GM12801 (cell line): ENCODE measurements around the gene TM4SF20.

Experiments used
- TF ChIP-seq, protein P1 (sequence below): IDR thresholded peaks from one replicate; pipeline ENCODE4 v1.5.1; 2011; ENCODE audit warnings: control low read depth; ENCODE audit not compliant: insufficient read length; ENCODE audit errors: extremely low read depth

Gene TM4SF20

DNA sequence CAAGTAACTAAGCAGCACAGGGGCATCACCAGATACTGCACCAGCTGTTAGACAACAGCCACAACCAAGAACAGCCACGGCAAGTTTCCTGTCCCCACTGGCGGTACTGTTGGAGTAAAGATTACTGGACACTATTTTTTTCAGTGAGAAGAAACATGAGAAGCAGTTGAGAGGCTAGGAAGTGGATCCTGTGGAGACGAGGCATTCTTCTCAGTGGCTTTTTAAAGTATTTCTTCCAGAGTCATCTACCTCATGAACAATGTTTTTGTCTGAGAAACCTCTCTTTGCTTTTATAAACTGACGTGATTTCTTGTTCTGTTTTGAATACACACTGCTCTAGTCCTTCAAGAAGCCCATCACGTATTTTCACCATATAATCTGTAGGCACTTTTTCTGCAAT is 18.8 kb downstream of the TM4SF20 start:
- TF ChIP-seq, protein P1, sequence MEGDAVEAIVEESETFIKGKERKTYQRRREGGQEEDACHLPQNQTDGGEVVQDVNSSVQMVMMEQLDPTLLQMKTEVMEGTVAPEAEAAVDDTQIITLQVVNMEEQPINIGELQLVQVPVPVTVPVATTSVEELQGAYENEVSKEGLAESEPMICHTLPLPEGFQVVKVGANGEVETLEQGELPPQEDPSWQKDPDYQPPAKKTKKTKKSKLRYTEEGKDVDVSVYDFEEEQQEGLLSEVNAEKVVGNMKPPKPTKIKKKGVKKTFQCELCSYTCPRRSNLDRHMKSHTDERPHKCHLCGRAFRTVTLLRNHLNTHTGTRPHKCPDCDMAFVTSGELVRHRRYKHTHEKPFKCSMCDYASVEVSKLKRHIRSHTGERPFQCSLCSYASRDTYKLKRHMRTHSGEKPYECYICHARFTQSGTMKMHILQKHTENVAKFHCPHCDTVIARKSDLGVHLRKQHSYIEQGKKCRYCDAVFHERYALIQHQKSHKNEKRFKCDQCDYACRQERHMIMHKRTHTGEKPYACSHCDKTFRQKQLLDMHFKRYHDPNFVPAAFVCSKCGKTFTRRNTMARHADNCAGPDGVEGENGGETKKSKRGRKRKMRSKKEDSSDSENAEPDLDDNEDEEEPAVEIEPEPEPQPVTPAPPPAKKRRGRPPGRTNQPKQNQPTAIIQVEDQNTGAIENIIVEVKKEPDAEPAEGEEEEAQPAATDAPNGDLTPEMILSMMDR = no peak

DNA sequence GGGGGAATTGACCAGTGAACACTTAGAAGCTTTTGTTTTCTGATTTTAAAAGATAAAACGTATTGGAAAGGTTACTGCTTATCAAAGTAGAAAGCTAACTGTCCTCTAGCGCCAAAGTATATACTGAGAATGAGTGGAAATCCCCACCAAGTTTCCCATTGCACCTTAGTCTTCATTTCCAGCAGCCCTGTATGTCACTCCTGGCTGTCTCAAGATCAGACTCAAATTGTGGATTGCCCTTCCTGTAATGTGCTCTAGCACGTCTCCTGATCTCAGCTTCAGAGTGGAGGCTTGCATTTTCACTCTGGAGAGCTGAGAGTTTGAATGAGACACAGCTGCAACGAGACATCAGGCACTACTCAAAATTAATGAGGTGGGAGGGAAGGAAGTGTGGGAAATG is 27.5 kb downstream of the TM4SF20 start:
- TF ChIP-seq, protein P1 = no peak

DNA sequence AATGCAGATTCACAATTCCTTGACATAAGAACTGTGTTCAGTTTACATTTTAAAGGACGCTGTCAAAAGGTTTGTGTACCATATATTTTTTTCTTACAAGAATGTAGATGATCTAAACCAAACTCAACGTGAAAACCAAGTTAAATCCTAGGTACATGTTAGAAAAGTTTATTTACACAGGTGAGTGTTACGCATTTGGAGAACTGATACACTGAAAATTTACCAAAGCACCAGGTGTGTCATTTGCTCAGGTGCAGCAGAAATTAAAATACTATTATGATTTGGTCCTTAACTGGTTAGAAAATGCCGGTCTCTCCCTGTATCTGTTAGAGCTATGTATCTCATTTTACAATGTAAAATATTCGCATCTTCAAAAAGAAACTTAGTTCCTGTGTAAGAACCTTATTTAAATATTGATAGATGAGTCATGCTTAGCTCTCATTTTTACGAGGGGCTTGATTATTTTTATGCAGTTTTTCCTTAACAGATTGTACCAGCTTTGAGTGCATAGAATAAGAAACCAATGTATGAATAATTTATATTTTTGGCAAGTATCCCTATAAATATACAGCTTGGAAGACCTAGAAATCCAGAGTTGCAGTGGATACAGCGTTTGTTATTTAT is 29.0 kb downstream of the TM4SF20 start:
- TF ChIP-seq, protein P1 = no peak

DNA sequence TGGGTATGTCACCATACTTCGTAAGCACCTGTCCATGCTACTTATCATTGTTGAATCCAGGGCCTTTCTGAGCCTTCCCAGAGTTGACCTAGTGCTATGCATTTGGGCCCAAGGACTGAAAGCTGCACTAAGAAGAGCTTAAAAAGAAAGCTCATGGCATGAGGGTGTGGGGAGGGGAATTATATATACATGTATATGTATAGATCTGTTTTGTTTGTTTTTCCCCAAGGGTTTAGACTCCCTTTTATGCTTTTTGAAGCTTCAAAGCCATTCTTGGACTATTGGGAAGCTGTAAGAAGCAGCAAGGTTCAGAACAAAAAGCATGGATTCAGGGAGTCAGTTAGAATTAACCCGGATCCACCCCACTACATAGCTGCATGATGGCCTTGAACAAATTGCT is 30.8 kb downstream of the TM4SF20 start:
- TF ChIP-seq, protein P1 = no peak

DNA sequence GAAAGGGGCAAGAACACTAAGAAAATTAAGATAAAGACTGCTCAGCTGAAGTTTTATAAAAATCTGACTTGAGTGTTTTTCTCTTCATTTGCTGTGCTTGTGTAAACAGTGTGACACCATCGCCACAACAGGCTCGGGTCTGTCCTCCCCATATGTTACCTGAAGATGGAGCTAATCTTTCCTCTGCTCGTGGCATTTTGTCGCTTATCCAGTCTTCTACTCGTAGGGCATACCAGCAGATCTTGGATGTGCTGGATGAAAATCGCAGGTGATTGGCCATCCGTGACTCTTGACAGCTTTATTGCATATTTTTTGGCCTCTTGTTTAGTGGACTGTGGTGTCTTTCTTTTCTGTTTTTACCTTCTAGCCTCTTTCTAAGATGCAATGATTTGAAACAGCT is 32.0 kb downstream of the TM4SF20 start:
- TF ChIP-seq, protein P1 = no peak

DNA sequence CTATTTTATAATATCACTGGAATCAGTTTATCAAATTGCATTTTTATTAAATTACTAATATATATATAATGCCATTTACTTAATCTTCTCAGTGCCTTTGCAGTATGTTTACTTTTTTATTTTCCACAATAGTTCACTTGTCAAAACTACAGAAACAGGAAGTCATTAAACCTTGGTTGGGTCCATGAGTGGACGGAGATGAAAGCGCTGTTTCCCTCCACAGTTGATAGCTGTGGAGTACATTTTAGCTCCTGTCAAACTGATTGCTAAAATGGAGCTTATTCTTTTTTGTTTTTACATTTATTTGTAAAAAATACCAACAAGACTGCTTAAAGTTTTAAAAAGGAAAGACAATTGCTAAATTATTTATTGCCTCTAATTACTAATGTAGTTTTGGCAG is 34.9 kb downstream of the TM4SF20 start:
- TF ChIP-seq, protein P1 = no peak

DNA sequence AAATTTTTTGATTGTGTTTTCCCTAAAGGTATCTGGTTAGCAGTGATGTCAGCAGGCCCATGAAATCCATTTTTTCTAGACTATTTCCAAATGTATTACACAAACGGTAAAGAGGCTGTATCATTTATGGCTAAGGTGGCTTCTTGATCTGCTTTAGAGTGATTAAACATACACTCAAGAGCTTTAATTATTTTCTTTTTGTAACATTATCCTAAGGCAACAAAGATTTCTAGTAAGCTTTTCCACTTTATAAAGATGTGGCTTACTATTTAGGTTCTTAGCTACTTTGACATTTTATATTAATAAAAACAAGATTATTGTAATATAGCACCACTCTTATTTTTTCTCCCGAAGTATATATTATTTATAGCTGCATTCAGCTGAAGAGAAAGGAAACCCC is 37.6 kb downstream of the TM4SF20 start:
- TF ChIP-seq, protein P1 = no peak
